GM12801 (cell line): Measurements from ENCODE around the gene SERPINA7.

Experiments used
- CTCF ChIP-seq: IDR thresholded peaks from one replicate; pipeline ENCODE4 v1.5.1; 2011; ENCODE audit warnings: control low read depth; ENCODE audit not compliant: insufficient read length; ENCODE audit errors: extremely low read depth

The SERPINA7 gene

GRCh38 chrX:106038625-106039024 is at the start of gene SERPINA7:
Gene SERPINA7 (minus strand): TSS chrX:106038727. CDS start chrX:106037058, 1,669 bp downstream.
- TF ChIP-seq CTCF: no peak

GRCh38 chrX:106069048-106069447 is 30.5 kb upstream of the SERPINA7 start:
- TF ChIP-seq CTCF: no peak

GRCh38 chrX:106050054-106050453 is 11.5 kb upstream of the SERPINA7 start:
- no peak for TF ChIP-seq CTCF

- no peak for TF ChIP-seq CTCF
Measured at GRCh38 chrX:106042296-106042695, 3.8 kb upstream of the SERPINA7 start.

- TF ChIP-seq CTCF: no peak
Measured at GRCh38 chrX:106040861-106041260, 2.3 kb upstream of the SERPINA7 start.

- TF ChIP-seq CTCF: no peak
Measured at GRCh38 chrX:106039920-106040319, 1.4 kb upstream of the SERPINA7 start.

- no peak for TF ChIP-seq CTCF
Measured at GRCh38 chrX:106037835-106038473, 573 bp downstream of the SERPINA7 start.
